ENCODE measurements around the gene SLC26A4.

DNA sequence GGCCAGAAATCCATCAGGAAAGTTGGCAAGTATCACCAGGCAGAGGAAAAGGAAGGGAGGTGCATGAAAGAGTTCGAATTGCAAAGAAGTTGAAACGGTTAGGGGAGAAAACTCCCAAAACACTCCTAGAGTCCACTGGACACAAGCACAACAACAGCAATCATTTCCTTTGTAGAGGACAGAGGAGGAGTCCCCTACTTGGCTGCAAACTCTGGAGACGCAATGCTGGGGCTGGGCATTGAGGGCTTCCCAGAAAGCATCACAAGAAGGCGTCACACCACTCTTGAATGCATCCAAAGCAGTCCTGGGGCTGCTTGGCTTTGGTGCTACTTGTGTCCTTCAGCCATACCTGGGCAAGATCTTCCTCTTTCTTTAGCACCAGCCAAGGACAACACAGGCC, 18.1 kb upstream of the SLC26A4 start:
- TF ChIP-seq POLR2A (IDR thresholded peaks at IDR 0.05; ENCODE audit: low read length) (no peak), GATA1 (IDR thresholded peaks at IDR 0.05; ENCODE audit: low read depth, low read length) (no peak)

All from erythroblast (primary cell).